SKM-1 treated with dmso at 0.1 percent for 144 hours (cell line): ENCODE results near the gene SUV39H1.
A peak's percentile ranks its signal among the peaks of the same experiment; 100 is the strongest.
"Not testable (repeated sequence)": the region's sequence is repeated elsewhere in the genome, so short reads cannot be mapped to it uniquely, and the experiment has no call there.

Source experiments
- DNase-seq: peaks from one replicate; lab custom pipeline; 2025; ENCODE audit not compliant: unreplicated experiment; lab: John Stamatoyannopoulos, UW

The SUV39H1 gene, protein sequence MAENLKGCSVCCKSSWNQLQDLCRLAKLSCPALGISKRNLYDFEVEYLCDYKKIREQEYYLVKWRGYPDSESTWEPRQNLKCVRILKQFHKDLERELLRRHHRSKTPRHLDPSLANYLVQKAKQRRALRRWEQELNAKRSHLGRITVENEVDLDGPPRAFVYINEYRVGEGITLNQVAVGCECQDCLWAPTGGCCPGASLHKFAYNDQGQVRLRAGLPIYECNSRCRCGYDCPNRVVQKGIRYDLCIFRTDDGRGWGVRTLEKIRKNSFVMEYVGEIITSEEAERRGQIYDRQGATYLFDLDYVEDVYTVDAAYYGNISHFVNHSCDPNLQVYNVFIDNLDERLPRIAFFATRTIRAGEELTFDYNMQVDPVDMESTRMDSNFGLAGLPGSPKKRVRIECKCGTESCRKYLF

GRCh38 chrX:48696301-48696908, at the start of gene SUV39H1:
Gene SUV39H1 (plus strand): TSS chrX:48696734. CDS start chrX:48696785, 51 bp downstream.
- peak; percentile 67 for DNase-seq

DNA sequence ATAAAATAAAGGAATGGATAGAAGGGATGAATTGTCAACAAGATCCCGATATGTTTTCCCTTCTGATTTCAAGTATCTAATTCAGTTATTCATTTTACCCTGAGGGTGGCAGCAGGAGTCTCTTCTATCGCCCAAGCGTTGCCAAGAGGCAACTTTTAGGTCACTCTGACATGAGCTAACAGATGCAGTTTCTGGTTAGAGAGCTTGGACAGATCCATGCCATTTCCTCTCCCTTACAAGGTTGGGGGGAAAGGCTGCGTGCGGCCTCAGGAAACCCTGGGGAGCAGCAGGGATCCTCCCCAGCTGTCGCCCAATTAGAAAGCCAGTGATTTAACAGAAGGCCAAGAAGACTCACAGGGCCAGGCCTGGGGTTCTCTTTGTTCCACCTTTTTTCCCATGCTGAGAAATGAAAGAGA, 48.2 kb upstream of the SUV39H1 start:
- DNase-seq, result peak; percentile 11

GRCh38 chrX:48649102-48649501, 47.4 kb upstream of the SUV39H1 start:
- no peak for DNase-seq

- not testable (repeated sequence) for DNase-seq
Observed at GRCh38 chrX:48652055-48652579, 44.4 kb upstream of the SUV39H1 start.

GRCh38 chrX:48654746-48655145, 41.8 kb upstream of the SUV39H1 start:
- not testable (repeated sequence) for DNase-seq

DNA sequence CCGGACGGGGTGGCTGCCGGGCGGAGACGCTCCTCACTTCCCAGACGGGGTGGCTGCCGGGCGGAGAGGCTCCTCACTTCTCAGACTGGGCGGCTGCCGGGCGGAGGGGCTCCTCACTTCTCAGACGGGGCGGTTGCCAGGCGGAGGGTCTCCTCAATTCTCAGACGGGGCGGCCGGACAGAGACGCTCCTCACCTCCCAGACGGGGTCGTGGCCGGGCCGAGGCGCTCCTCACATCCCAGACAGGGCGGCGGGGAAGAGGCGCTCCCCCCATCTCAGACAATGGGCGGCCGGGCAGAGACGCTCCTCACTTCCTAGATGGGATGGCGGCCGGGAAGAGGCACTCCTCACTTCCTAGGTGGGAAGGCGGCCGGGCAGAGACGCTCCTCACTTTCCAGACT, 36.8 kb upstream of the SUV39H1 start:
- not testable (repeated sequence) for DNase-seq

DNA sequence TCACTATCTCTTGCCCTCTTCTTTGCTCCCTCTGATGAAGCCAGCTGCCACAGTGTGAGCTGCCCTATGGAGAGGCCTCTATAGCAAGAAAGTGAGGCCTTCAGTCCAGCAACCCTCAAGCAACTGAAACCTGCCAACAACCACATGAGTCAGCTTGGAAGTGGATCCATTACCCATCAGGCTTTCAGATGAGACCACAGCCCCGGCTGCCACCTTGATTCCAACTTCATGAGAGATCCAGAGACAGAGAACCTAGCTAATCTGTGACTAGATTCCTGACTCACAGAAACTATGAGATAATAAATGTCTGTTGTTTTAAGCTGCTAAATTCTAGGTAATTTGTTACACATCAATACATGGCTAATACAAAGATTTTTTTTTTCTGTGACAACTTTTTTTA, 33.3 kb upstream of the SUV39H1 start:
- no peak for DNase-seq

DNA sequence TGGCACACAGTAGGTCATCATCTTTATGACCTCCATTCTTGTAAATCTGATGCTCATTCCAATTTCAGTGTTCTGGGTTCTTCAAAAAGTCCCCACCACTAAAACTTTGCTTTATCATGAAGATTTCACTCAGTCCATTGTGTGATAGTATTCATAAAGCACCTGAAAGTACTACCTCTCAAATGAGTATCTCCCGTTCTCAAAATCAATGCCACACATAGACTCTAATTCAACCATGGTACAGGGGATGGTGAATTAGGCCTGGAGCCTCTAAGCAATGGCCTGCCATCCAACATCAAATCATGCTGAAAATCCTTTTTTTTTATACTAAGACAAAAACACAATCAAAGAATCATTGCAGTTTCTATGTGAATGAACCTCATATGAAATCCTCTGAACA, 32.4 kb upstream of the SUV39H1 start:
- DNase-seq, result no peak

DNA sequence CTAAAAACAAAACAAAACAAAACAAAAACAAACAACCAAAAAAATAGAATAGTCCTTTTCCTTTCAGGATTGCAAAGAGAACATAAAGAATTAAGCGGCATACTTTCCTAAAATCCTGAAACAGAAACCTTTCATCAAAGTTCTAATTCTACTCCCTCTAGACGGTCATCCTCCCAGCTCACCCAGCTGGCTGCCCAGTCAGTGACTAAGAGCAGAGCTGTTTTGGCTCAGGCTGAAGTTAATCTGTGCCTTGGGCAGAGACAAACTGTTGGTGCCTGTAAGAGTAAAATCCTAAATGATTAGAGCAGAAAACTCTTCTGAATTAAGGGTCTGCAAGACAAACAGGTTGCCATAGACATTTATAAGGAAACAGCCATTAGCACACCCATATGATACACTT, 30.5 kb upstream of the SUV39H1 start:
- no peak for DNase-seq

DNA sequence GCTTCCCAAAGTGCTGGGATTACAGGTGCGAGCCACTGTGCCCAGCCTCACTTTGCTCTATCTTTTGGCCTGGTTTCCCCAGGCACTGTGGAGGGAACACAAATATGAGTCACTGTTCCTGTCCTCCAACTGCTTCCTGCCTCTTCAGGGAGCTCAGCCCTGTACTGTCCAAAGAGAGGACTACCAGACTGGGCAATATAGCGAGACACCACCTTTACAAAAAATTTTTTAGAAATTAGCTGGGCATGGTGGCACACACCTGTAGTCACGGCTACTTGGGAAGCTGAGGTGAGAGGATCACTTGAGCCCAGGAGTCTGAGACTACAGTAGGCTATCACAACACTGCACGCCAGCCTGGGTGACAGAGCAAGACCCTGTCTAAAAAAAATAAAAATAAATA, 29.9 kb upstream of the SUV39H1 start:
- no peak for DNase-seq

DNA sequence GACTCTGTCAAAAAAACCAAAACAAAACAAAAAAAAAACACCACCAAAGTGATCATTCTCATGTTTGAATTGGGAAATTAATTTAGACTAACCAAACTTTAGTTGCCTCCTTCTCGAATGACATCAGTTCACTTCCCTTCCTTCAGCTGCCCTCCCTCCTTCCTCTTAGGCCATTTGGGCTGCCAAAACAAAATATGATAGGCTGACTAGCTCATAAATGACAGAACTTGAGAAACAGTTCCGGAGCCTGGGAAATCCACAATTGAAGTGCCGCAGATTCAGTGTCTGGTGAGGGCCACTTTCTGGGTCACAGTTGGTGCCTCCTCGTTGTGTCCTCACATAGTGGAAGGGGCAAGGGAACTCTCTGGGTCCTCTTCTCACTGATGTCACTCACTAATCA, 29.0 kb upstream of the SUV39H1 start:
- DNase-seq, result no peak

- not testable (repeated sequence) for DNase-seq
Observed at GRCh38 chrX:48668187-48668586, 28.3 kb upstream of the SUV39H1 start.

- DNase-seq, result peak; percentile 78
Observed at GRCh38 chrX:48676106-48676892, 20.2 kb upstream of the SUV39H1 start.

- no peak for DNase-seq
Observed at GRCh38 chrX:48676893-48677270, 19.7 kb upstream of the SUV39H1 start.

DNA sequence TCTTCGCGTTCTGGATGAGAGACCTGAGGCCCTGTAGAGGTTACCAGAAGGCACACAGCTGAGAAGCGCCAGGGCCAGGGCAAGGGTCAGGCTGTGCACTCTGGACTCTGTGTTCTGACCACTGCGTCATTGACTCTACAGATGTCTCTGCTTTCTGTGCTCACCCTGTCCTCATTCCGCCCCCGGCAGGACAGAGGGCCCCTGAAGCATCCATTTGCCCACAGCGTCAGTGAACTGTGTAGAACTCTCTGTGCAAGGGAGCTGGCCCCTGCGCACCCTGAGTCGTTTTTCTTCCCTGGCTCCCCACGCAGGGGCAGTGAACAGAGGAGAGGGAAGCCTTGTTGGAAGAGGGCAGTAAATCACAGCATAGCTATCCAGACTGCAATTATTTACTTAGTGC, 19.0 kb upstream of the SUV39H1 start:
- no peak for DNase-seq

DNA sequence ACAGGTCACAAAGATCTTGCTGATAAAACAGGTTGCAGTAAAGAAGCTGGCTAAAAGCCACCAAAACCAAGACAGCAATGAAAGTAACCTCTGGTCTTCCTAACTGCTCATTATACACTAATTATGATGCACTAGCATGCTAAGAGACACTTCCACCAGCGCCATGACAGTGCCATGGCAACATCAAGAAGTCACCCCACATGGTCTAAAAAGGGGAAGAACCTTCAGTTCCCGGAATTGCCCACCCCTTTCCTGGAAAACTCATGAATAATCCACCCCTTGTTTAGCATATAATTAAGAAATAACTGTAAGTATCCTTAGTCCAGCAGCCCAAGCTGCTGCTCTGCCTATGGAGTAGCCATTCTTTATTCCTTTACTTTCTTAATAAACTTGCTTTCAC, 16.1 kb upstream of the SUV39H1 start:
- DNase-seq, result peak; percentile 8

GRCh38 chrX:48680925-48681324, 15.6 kb upstream of the SUV39H1 start:
- not testable (repeated sequence) for DNase-seq

DNA sequence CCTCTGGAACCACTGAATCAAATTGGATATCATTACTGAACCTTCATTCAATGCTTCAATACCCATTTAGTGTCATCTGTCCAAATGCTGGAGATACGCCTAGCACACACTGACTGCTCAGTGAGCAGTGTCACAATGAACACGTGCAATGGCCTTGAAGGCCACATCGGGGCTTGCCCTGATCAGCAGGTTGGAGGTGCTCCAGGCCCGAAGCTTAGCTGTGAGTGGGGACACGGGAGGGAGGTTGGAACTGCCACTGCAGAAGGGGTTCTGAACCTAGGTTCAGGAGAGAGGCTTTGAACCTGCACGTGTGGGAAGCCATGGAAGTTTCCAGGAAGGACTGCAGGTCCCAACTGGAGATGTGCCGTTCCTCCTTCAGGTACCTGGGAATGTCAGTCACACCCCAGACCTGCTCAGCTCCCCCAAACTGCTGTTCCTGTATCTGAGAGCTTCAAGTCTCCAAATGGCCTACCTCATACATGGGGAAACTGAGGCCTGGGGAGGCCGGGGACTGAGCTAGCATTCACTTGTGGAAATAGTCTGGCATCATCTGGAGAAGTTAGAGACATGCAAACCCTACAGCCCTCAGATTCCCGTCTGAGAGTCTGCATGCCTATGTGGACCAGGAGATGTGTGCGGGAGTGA, 14.9 kb upstream of the SUV39H1 start:
- DNase-seq, result no peak

DNA sequence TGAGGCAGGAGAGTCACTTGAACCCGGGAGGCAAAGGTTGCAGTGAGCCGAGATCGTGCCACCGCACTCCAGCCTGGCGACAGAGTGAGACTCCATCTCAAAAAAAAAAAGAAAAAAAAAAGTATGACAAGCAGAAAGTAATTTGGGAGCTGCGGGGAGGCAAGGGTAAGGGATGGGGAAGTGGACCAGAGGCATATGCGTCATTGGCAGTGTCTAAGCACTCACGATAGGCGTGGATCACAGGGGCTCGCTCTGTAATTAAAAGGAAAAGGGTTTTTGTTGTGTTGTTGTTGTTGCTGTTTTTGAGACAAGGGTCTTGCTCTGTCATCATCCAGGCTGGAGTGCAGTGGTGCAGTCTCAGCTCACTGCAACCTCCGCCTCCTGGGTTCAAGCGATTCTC, 13.7 kb upstream of the SUV39H1 start:
- not testable (repeated sequence) for DNase-seq

DNA sequence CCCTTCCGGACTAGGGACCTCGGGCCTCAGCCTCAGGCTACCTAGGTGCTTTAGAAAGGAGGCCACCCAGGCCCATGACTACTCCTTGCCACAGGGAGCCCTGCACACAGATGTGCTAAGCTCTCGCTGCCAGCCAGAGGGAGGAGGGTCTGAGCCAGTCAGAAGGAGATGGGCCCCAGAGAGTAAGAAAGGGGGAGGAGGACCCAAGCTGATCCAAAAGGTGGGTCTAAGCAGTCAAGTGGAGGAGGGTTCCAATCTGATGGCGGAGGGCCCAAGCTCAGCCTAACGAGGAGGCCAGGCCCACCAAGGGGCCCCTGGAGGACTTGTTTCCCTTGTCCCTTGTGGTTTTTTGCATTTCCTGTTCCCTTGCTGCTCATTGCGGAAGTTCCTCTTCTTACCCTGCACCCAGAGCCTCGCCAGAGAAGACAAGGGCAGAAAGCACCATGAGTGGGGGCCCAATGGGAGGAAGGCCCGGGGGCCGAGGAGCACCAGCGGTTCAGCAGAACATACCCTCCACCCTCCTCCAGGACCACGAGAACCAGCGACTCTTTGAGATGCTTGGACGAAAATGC, 13.0 kb upstream of the SUV39H1 start, which contains the start of gene WAS:
Gene WAS (plus strand): TSS at position 389 of the 572 bp plus-strand sequence. CDS start 55 bp downstream, at position 444.
- DNase-seq, result peak; percentile 72

DNA sequence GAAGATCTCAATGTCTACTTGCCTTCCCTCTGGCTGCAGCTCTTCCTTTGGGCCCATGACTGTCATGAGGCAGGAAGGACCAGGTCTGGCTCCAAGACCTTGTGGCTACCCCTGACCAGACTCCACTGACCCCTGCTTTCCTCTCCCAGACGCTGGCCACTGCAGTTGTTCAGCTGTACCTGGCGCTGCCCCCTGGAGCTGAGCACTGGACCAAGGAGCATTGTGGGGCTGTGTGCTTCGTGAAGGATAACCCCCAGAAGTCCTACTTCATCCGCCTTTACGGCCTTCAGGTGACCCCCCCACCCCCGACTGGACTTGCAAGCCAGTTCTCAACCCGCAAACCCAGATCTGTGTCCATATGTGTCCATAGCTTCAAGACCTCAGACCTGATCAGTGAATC, 12.4 kb upstream of the SUV39H1 start:
- no peak for DNase-seq
